ENCODE results near the gene LGR6. TPM values are rescaled to one million over a fixed set of nuclear protein-coding genes. Genes with fewer than 3 reads are reported as not detected.

Gene LGR6
- total RNA-seq, 1 experiment from 2014 or later: 0.23 TPM

DNA sequence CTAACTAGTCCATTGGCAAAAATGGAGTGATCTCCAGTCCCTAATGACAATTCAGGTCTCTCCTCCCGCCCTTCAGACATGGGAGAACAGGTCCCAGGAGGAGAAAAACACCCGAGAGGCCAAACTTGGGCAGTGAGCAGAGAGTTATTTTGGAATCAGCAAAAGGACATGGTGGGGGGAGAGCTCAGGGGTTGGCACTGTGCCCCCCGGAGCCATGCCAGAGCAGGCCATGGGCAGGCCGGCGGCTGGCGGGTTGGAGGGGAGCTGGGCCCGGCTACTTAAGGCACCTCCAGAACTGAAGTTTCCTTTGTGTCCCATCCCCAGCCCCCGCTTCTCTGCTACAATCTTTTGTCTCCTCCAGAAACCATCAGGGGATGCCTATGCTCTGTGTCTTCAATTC lies 7.1 kb downstream of the LGR6 start:
- DNase-seq (ENCODE audit: low read depth): no peak

DNA sequence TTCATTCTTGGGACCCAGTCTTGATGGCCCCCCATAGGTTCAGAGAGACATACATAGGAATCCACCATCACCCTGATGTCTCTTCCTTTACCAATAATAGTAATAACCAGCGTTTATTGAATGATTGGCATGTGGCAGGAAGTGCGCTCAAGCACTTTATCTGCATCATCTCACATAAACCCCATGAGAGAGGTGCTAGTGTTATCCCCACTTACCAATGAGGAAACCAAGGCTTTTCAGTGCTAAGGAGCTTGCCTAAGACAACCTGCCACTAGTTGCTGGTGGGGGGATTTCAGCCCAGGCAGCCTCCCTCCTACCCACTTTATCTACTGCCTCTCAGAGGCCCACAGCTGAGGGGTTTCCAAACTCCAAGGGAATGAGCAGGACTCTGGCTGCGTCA lies 7.7 kb downstream of the LGR6 start:
- no peak for DNase-seq (ENCODE audit: low read depth)

DNA sequence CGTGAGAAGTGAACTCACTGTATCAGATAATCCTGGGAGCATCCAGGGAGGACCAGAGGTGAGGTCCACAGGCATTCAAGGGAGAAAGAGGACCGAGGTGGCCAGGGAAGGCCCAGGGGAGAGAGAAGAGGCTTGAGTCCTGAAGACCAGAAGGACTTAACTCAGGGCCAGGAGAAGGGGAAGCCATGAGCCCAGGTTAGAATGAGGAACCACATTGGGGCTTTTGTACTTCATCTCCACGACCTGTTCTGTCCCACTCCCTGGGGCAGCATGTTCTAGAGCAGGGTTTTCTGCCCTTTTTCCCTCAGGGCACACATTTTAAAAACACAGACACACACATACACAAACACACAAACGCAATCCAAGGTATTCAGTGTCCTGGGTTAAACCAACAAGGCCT lies 8.4 kb downstream of the LGR6 start:
- no peak for DNase-seq (ENCODE audit: low read depth)

DNA sequence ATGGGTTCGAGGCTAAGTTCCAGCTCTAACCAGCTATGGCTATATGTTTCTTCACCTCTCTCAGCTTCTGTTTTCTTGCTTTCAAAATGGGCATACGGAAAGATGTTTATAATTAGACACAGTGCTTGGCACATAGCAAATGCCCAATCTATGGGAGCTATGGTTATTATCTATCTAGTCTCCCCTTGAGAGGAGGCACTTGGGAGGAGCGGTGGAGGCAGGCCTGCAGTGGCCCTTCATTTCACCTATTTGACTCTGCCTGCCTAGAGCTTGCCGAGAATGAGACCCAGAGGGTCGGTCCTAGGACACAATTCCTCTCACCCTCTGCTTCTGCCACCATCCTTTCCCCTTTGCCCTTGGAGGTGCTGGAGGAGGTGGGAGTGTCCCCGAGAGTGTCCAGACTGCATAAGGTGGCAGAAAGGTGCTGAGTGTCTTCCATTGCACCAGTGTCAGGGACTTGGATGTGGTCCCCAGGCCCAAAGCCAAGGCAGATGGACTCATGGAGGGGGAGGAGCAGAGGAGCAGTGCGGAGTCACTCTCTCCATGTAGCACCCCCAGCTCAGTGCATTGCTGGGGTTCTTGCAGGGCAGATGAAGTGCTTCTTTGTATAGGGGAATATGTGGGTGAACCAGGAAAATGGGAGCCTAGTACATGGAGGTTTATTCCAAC lies 9.0 kb downstream of the LGR6 start:
- no peak for DNase-seq (ENCODE audit: low read depth)

DNA sequence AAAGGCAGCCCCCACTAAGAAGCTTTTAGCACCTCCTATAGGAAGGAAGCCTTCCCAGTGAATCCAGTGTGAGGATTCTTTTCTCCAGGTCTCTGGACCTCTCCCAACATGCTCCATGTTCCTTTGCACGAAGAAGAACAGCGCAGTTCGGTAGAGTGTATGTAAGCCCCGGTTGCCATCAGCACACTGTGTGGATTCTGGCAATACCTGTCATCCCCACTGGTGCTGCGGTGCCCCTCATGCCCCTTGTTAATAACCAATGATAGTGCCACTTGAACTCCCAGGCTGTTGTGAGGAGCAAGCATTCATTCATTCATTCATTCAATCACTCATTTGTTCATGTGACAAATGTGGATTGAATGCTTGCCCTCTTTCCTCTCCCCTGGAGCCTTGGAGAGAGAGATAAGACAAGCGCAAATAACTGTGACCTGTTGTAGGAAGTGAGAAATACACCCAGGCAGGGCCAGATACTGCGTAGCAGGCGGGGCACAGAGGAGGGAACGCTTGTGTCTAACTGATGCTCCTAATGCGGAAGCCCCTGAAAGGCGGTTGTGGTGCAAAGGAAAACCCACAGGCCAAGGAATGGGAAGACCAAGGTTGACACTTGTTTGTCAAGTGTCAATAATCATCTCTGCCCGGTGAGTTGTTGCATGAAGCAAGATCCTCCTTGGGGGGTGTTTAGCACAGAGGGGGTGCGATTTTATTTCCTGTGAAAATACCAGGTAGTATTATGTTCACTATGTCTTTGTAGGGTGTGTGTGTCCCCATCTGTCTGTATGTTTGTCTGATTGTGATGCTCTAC lies 9.8 kb downstream of the LGR6 start:
- DNase-seq (ENCODE audit: low read depth): no peak

DNA sequence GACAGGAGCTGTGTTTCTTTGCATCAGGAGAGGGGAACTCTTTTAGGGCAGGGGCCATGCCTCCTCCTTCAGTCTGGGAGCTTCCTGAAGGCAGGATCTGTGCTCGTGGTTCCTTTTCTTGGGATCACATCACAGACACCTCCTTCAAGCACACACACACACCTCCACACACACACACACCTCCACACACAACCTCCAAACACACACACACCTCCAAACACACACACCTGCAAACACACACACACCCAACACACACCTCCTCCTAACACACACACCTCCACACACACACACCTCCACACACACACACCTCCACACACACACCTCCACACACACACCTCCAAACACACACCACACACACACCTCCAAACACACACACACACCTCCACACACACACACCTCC lies 10.5 kb downstream of the LGR6 start:
- no peak for DNase-seq (ENCODE audit: low read depth)

DNA sequence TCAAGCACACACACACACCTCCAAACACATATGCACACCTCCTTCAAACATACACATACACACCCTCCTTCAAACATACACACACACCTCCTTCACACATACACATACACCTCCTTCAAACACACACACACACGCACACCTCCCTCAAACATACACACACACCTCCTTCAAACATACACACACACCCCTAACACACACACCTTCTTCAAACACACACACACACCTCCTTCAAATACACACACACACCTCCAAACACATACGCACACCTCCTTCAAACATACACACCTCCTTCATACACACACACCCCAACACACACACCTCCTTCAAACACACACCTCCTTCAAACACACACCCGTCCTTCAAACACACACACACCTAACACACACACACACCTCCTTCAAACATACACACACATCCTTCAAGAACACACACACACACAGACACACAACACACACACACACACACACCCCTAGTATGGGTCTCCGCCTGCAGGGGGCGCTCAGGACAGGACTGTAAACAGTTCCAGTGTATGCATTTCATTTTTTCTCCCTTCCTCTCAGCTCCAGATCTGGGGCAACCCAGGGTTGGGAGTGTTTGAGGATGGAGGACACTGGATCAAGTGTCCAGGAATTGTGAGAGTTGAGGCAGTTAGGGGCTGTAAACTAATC lies 12.1 kb downstream of the LGR6 start:
- no peak for DNase-seq (ENCODE audit: low read depth)

DNA sequence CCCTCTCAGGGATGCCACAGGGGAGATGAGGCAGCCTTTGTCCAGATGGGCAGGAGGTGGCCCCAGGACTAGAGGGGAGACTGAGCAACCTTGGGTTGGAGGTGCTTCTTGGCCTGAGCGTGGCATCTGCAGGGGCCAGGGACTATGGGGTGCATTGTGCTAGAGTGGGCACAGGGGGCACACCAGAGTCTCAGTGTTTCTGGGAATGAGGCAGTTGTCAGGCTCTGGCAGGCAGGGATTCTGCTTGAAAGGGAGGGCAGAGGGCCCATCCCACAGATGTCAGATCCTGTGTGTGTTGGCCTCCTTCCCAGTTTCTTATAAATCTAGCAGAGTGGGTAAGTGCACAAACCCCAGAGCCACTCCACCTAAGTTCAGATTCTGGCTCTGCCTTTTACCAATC lies 13.7 kb downstream of the LGR6 start:
- DNase-seq (ENCODE audit: low read depth): peak; percentile 71

DNA sequence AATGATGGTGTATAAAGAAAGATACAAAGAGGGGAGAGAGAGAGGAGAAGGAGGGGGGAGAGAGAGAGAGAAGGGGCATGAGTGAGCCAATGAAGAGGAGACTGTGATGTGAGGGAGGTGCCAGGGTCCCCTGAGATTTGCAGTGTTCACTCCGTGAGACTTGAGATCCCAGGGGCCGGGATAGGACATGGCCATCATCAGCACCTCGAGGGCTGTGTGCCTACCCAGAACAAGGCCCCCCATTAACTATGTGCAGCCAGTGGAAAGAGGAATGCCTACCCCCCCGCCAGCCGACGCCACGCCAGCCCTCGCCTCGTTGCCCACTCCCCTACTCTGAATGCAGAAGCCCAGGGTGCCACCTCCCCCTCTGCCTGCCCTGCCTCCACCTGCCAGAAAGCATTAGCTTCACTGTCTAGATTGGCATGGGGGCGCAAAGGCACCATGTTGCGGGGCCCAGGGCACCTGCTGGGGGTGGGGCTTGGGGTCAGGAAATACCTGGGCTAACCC lies 14.8 kb downstream of the LGR6 start:
- no peak for DNase-seq (ENCODE audit: low read depth)

DNA sequence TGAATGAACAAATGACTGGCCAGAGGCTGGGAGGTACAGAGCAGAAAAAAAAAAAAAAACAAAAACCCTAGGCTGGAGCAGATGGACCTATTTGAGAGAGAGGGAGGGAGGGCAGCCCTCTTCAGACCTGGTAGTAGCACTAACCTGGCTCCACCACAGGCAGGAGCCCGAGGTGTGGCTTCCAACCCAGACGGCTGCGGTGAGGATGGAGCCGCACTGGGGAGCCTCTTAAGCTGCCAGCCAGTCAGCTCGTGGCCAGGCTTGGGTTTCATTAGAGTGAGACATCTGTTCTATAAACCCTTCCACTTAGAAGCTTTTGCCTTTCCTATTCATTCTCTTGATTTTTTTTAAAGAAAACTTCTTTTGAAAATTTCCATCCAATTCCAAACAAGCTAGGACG lies 16.8 kb downstream of the LGR6 start:
- peak; percentile 78 for DNase-seq (ENCODE audit: low read depth)

DNA sequence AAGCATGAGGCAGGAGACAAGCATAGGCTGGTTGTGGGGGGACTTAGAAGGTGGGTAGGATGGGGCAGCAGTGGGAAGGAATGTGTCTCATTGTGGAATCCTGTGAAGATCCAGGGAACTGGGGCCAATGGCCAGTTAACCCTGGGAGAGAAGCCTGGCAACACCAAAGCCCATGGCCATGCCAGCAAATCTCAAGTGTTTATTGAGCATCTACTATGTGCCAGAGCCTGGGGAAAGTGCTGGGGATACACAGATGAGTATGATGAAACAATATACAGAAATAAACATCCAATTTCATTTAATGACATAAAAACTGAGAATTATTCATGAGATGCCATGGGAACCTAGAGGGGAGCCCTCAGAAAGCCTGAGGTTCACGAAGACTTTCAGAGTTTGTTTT lies 17.4 kb downstream of the LGR6 start:
- no peak for DNase-seq (ENCODE audit: low read depth)

DNA sequence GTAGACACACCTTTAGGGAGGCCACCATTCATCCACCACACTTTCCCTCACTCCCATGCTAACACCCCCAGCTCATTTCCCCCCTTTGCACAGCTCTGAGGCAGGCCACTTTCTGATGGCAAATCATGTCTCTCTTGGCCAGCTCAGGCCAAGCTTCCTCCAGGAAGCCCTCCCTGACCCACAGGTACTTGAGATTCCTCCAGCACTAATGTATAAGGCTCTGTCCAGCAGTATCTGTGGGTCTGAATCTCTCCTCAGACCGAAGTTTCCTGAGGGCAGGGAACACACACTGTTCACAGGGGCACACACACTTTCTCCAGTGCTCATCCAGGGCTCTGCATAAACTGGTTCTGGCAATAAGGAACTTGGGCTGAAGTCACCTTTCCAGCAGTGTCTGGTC lies 19.2 kb downstream of the LGR6 start:
- no peak for DNase-seq (ENCODE audit: low read depth)

DNA sequence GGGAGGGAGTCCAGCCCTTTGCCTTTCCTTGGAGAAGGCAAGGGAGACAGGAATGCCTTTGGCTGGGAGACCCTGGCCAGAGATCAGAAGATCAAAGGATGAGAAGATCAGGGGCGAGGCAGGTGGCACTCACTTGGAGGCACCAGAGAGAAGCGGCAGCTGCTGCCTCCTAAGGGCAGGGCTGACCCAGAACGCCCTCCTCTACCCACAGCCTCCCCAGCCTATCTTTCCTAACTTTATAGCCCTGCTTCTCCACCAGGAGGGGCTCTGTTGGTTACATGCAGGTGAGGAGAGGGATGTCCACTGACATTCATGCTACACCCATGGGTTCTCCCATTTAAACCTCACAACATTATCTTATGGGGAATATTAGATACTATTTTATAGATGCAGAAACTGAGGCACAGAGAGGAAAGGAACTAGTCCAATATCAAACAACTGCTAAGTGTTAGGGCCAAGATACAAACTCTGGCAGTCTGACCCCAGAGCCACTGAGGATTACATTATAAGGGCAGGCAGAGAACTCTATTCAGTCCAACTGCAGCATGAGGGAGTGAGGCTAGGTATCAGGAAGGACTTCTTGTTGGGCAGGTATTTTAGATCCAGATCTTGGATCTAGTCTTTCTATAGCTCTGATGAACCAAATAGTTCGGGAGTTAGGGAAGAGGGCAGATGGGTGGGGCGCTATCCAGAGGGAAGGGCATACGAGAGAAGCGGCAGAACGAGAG lies 19.9 kb downstream of the LGR6 start:
- peak; percentile 49 for DNase-seq (ENCODE audit: low read depth)

DNA sequence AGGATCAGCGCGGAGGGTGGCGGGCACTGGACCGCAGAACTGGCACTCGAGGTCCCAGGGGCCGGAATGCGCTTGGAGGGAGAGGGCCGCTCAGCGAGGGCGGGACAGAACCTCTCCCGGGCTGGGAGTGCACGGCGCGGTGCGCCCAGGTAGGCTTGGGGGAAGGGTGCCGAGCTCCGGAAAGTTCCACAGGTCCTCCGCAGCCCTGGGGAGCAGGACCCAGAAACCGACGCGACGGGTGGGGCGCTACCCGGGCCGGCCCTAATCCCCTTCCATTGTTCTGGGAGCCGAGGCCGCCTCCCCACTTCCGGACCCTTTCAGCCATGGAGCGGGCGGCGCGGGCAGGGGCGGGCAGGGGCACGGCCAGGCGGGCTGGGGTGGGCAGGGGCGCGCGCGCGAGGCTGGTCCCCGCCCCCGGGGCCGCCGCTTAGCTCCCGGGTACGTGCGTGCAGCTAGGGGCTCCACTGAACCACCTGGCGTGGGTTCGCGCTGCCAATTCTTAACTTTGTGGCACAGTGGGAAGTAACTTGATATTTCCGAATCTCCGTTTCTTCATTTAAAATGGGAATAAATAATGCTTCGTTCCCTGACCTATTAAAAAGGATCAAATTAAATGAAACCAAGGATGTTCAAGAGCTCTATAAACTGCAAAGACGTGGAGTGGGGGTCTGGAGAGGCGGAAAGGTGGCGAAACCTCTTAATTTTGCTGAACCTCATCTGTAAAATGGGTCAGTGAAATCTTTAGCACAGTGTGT lies 20.7 kb downstream of the LGR6 start:
- peak; percentile 44 for DNase-seq (ENCODE audit: low read depth)

DNA sequence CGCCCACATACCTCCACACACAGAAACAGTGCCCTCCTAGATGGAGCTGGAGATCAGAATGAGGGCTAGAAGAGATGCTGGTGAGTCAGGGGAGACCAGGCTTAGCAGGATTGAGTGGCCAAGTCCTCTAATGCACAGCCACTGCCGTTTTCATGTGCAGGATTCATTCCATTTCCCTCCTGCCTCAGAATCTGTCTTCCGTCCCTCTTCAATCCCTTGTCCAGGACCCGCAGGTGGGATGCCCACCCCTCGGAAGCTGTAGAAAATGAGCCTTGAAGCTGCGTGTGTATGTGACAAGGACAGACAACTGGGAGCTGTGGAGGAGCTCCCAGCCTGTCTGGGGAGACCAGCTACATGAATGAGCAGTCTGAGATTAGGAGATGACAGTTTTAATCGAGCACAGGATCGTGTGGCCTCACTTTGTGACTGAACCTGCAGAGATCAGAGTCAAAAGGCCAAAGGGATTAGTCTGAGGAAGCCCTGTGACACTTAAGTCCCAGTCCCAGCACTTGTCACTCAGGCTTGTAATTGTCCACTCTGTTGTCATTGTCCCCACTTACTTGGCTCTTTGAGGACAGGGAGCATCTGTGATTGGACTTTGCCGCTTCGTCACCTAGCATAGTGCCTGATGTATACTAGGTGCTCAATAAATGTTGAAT lies 22.0 kb downstream of the LGR6 start:
- no peak for DNase-seq (ENCODE audit: low read depth)

DNA sequence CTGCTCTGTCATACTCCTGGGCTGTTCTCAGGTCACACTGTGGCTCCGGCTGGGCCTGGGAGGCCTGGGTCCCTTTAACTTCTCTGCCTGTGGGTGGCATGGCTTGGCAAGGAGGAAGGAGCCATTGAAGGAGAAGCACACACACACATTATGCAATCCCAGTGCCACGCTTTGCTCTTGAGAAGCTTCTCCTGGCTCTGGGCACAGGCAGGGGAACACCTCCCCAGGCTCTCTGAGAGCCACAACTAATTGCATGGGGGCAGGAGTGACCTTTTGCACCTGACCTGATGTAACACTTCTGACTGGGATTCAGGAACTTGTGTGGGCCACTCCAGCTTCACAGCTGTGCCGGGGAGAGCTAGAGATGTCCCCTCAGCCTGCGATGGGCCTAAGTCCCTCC lies 23.1 kb downstream of the LGR6 start:
- DNase-seq (ENCODE audit: low read depth): no peak

DNA sequence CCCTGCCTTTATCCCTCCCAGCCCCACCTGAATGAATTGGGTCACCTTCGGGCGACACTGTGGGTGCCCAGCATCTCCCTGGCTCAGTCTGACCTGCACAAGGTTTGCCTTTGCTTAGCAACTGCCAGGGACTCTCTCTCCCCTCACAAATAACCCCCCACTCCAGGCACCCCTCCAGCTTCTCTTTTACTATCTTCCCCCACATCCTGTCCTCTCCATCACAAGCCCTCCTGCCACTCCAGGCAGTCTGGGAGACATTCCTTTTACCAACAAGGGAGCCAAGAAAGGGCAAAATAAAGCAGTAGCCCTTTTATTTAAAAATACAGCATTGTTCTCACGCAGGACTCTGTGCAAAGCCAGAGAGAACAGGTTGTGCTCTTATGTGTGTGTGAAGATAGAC lies 23.9 kb downstream of the LGR6 start:
- DNase-seq (ENCODE audit: low read depth): no peak

DNA sequence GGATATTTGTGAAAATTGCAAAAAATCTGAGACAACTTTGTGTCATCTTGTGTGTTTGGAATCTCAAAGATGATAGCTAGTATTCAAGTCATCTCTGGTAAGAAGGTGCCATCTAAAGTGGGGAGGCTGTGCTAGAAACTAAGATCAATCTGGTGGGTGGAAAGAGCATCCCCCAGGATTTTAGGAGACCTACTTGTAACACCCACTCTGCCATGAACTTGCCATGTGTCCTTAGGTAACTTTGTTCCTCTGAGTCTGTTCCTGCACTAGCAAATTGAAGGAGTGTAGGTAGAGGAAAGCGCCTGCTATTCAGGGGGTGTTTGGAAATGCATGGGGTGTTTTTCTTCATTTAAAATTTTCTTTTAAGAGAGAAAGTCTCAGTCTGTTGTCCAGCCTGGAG lies 24.4 kb downstream of the LGR6 start:
- no peak for DNase-seq (ENCODE audit: low read depth)

DNA sequence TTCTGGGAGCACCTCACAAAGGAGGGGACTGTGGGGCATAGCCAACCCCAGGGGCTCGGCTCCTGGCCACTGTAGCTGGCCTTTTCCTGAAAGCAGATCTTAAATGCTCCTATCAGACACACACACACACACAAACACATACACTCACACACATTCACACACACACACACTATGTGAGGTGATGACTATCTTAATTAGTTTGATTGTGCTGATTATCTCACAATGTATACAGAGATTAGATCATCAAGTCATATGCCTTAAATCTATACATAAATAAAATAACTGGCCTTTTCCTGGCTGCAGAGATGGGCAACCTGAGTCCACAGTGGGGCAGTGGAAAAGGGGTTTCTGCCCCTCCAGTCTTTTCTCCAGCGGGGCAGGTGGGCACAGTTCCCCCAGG lies 27.1 kb downstream of the LGR6 start:
- no peak for DNase-seq (ENCODE audit: low read depth)

DNA sequence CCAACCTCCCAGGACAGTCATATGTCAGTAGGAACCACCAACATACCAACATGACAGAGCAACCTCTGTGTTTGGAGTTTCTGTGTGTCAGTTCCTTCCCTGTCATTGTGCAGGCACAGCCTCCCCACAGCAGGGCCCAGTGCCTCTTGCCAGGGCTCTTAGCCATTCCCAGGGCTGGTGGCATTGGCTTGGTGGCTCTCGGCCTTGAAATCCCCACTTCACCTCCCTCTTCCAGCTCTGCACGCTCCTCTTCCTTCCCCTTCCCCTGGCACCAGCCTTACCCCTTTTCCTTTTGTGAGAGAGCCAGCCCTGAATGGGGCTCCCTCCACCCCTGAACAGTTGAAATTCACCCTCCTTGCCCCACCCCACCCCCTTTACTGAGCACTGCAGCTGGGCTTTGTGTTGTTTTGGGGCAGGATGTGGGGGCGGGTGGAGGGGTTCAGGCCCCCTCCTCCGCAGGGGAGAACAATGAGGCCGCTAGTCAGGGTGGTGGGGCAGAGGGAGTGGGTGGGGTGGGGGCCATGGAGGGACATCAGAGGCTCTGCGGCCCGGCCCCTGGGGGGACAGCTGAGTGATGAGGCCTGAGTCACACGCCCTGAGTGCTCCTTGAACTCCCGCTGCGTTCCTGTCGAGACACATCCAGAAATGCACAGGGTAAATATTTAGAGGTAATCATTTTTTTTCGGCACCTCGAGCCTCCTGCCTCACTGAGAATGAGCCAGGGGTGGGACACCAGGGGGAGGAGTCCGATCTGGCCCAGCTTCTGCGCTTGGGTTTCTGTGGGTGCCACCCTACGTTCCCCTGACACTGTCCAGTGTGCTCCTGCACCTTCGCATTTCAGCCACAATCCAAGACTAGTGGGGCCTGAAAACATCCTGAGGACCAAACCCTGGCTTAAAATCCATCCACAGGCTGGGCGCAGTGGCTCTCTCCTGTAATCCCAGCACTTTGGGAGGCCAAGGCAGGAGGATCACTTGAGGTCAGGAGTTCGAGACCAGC lies 28.6 kb downstream of the LGR6 start:
- DNase-seq (ENCODE audit: low read depth): peak; percentile 81

All from Daoy (cell line).